A172 (cell line): ENCODE measurements around the gene AP2M1. TPM values are rescaled to one million over a fixed set of nuclear protein-coding genes. Genes with fewer than 3 reads are reported as not detected.

Experiments
- DNase-seq: peaks from one replicate; pipeline ENCODE4 v3.0.0-alpha.2; 2015; ENCODE audit warnings: low spot score
- total RNA-seq: library from RNA; depleted of rRNA; stranded (reverse); fragments of >200 nt; shearing (Covaris generic); gene quantifications from 2 replicates; pipeline ENCODE4 v1.2.3, GENCODE V29; 2014; rRNA removed

The AP2M1 gene
- total RNA-seq, 1 experiment from 2014 or later, result 717 TPM

- peak; percentile 18 for DNase-seq
These were observed 52.9 kb downstream of the AP2M1 start for GRCh38 chr3:184227481-184227935.

GRCh38 chr3:184228376-184229137 is 53.9 kb downstream of the AP2M1 start:
- no peak for DNase-seq

- DNase-seq, result peak; percentile 42
These were observed 54.9 kb downstream of the AP2M1 start, which contains the start of gene VWA5B2 for GRCh38 chr3:184229394-184230080. VWA5B2 (plus strand) TSS chr3:184229585; CDS start chr3:184230529, 944 bp downstream.

- DNase-seq, result no peak
These were observed 55.5 kb downstream of the AP2M1 start for GRCh38 chr3:184230081-184230602.

GRCh38 chr3:184230603-184231528 is 56.2 kb downstream of the AP2M1 start:
- no peak for DNase-seq

- no peak for DNase-seq
These were observed 57.0 kb downstream of the AP2M1 start for GRCh38 chr3:184231671-184232070.

GRCh38 chr3:184233127-184233843 is 58.6 kb downstream of the AP2M1 start:
- no peak for DNase-seq

Other genes starting within 250 kb of the AP2M1 start
- gene ABCC5, start 157.0 kb upstream of the AP2M1 start, total RNA-seq, result 12.8 and 16.6 TPM in 2 replicates
- not detected in 2 replicates for gene HTR3D, start 143.1 kb upstream of the AP2M1 start, total RNA-seq
- not detected in 2 replicates for gene HTR3C, start 121.8 kb upstream of the AP2M1 start, total RNA-seq
- gene HTR3E, start 77.8 kb upstream of the AP2M1 start, total RNA-seq, result not detected in 2 replicates
- 37.4 and 42.6 TPM in 2 replicates for gene EIF2B5, start 39.5 kb upstream of the AP2M1 start, total RNA-seq
- gene DVL3, start 19.5 kb upstream of the AP2M1 start, total RNA-seq, result 36.2 and 38.3 TPM in 2 replicates
- 32.3 and 46.9 TPM in 2 replicates for gene ABCF3, start 11.3 kb downstream of the AP2M1 start, total RNA-seq
- gene VWA5B2, start 54.7 kb downstream of the AP2M1 start, total RNA-seq, result 0.36 and 0.72 TPM in 2 replicates
- gene ALG3, start 74.1 kb downstream of the AP2M1 start, total RNA-seq, result 57.5 and 68.3 TPM in 2 replicates
- 7.8 and 8.2 TPM in 2 replicates for gene EEF1AKMT4, start 74.8 kb downstream of the AP2M1 start, total RNA-seq
- 1.6 and 1.8 TPM in 2 replicates for gene CAMK2N2, start 86.7 kb downstream of the AP2M1 start, total RNA-seq
- gene ECE2, start 101.2 kb downstream of the AP2M1 start, total RNA-seq, result not detected in 2 replicates
- 633 and 926 TPM in 2 replicates for gene PSMD2, start 124.4 kb downstream of the AP2M1 start, total RNA-seq
- gene EIF4G1, start 139.8 kb downstream of the AP2M1 start, total RNA-seq, result 422 and 446 TPM in 2 replicates
- gene FAM131A, start 162.7 kb downstream of the AP2M1 start, total RNA-seq, result 0.62 and 0.65 TPM in 2 replicates
- 3.0 and 8.8 TPM in 2 replicates for gene CLCN2, start 186.8 kb downstream of the AP2M1 start, total RNA-seq
- 182 and 190 TPM in 2 replicates for gene POLR2H, start 186.9 kb downstream of the AP2M1 start, total RNA-seq
- 0.14 and 0.43 TPM in 2 replicates for gene THPO, start 203.4 kb downstream of the AP2M1 start, total RNA-seq
- 0.33 and 5.6 TPM in 2 replicates for gene CHRD, start 205.2 kb downstream of the AP2M1 start, total RNA-seq